ENCODE results near the gene PLK2. TPM values are rescaled to one million over a fixed set of nuclear protein-coding genes. Genes with fewer than 3 reads are reported as not detected.

Gene PLK2
- total RNA-seq, 4 donors from 2014 or later: 75.6 to 329 (median 147) TPM

GRCh38 chr5:58497921-58498320 lies 38.0 kb upstream of the PLK2 start:
- intact Hi-C loops (cut with DNase I; ENCODE audit: low total_unique reads): no loop called here
- DNase-seq: no peak
- no peaks in the 10 kb centered on the region for H3K4me1 ChIP-seq

GRCh38 chr5:58497386-58497785 lies 37.5 kb upstream of the PLK2 start:
- Histone ChIP-seq H3K4me3 (no peak overlapping the region), H3K36me3 (no peaks in the 10 kb centered on the region), H3K27me3 (no peaks in the 10 kb centered on the region), H3K27ac (no peak overlapping the region), H3K9me3 (no peaks in the 10 kb centered on the region), H3K4me1 (no peaks in the 10 kb centered on the region)
- intact Hi-C loops (cut with DNase I; ENCODE audit: low total_unique reads): no loop called here
- no peak for DNase-seq
- TF ChIP-seq POLR2A (IDR thresholded peaks at IDR 0.05) (no peak), CTCF (IDR thresholded peaks at IDR 0.05) (no peak)

More at GRCh38 chr5:58497921-58498320, 38.0 kb upstream of the PLK2 start:
- Histone ChIP-seq H3K9me3 (no peaks in the 10 kb centered on the region), H3K4me3 (no peak overlapping the region), H3K27me3 (no peaks in the 10 kb centered on the region), H3K27ac (no peak overlapping the region), H3K36me3 (no peaks in the 10 kb centered on the region)
- TF ChIP-seq CTCF (IDR thresholded peaks at IDR 0.05): no peak
- TF ChIP-seq POLR2A (IDR thresholded peaks at IDR 0.05): no peak

GRCh38 chr5:58496488-58496887 lies 36.6 kb upstream of the PLK2 start:
- Histone ChIP-seq H3K4me3 (no peak overlapping the region), H3K4me1 (no peaks in the 10 kb centered on the region), H3K27me3 (no peaks in the 10 kb centered on the region), H3K9me3 (no peaks in the 10 kb centered on the region), H3K36me3 (no peaks in the 10 kb centered on the region), H3K27ac (no peak overlapping the region)
- no peak for DNase-seq
- TF ChIP-seq POLR2A (IDR thresholded peaks at IDR 0.05) (no peak), CTCF (IDR thresholded peaks at IDR 0.05) (no peak)
- intact Hi-C loops (cut with DNase I; ENCODE audit: low total_unique reads): no loop called here

- no peak overlapping the region for H3K4me3 ChIP-seq
- no peak overlapping the region for H3K27ac ChIP-seq
- H3K36me3 ChIP-seq: no peaks in the 10 kb centered on the region
- no peaks in the 10 kb centered on the region for H3K27me3 ChIP-seq
- DNase-seq: no peak
- intact Hi-C loops (cut with DNase I; ENCODE audit: low total_unique reads): no loop called here
- no peaks in the 10 kb centered on the region for H3K9me3 ChIP-seq
- H3K4me1 ChIP-seq: no peaks in the 10 kb centered on the region
- TF ChIP-seq CTCF (IDR thresholded peaks at IDR 0.05): no peak
- TF ChIP-seq POLR2A (IDR thresholded peaks at IDR 0.05): no peak
Observed at GRCh38 chr5:58493141-58493540, 33.3 kb upstream of the PLK2 start.

GRCh38 chr5:58491216-58491892 lies 31.5 kb upstream of the PLK2 start, which contains the start of gene GAPT:
Gene GAPT, plus strand, starts transcription at chr5:58491435. Its CDS starts 3,102 bp downstream, at chr5:58494537.
- TF ChIP-seq CTCF (IDR thresholded peaks at IDR 0.05): no peak
- no peak for TF ChIP-seq POLR2A (IDR thresholded peaks at IDR 0.05)
- no peak for DNase-seq
- H3K4me3 ChIP-seq: no peak within 1 kb of the TSS
- no peaks in the 10 kb centered on the region for H3K9me3 ChIP-seq
- no peaks in the 10 kb centered on the region for H3K36me3 ChIP-seq
- intact Hi-C loops (cut with DNase I; ENCODE audit: low total_unique reads): no loop called here
- H3K4me1 ChIP-seq: no peaks in the 10 kb centered on the region
- no peak within 1 kb of the TSS for H3K27ac ChIP-seq
- H3K27me3 ChIP-seq: no peaks in the 10 kb centered on the region

All from uterus (tissue), 4 donors.